Uterus (tissue), 2 donors: ENCODE results near the gene SDK2.

ENCODE experiments used
- POLR2A ChIP-seq, 2 donors: fragments of 450-650 bp; IDR thresholded peaks; one replicate each; pipeline ENCODE4 v1.6.1; 2016; ENCODE audit warnings: antibody characterized with exemption in 2 of 2, mild to moderate bottlenecking in 1 of 2, moderate library complexity in 1 of 2
- TF ChIP-seq, protein P1 (sequence below), 4 experiments: fragments of 200-600 bp in 2 of 4; fragments of 450-650 bp in 2 of 4; sonication (generic) in 2 of 4; IDR thresholded peaks; one replicate each; pipeline ENCODE4 v1.5.1; 2016 to 2019; ENCODE audit warnings: antibody characterized with exemption in 4 of 4, mild to moderate bottlenecking in 2 of 4, moderate library complexity in 1 of 4

- TF ChIP-seq, protein P1, sequence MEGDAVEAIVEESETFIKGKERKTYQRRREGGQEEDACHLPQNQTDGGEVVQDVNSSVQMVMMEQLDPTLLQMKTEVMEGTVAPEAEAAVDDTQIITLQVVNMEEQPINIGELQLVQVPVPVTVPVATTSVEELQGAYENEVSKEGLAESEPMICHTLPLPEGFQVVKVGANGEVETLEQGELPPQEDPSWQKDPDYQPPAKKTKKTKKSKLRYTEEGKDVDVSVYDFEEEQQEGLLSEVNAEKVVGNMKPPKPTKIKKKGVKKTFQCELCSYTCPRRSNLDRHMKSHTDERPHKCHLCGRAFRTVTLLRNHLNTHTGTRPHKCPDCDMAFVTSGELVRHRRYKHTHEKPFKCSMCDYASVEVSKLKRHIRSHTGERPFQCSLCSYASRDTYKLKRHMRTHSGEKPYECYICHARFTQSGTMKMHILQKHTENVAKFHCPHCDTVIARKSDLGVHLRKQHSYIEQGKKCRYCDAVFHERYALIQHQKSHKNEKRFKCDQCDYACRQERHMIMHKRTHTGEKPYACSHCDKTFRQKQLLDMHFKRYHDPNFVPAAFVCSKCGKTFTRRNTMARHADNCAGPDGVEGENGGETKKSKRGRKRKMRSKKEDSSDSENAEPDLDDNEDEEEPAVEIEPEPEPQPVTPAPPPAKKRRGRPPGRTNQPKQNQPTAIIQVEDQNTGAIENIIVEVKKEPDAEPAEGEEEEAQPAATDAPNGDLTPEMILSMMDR (IDR thresholded peaks at IDR 0.05), result no peak
- no peak for TF ChIP-seq POLR2A (IDR thresholded peaks at IDR 0.05)
Observed at GRCh38 chr17:73582821-73583220, 61.4 kb downstream of the SDK2 start.
